Osteoblast (primary cell): ENCODE data around the gene REEP3. TPM values are rescaled to one million over a fixed set of nuclear protein-coding genes. Genes with fewer than 3 reads are reported as not detected.

Source experiments
- DNase-seq: peaks from one replicate; pipeline ENCODE4 v3.0.0; 2011; ENCODE audit warnings: low spot score, mixed read lengths; ENCODE audit not compliant: insufficient read length; ENCODE audit errors: missing footprints
- H2AFZ ChIP-seq: 2 replicates; pipeline ENCODE4 v1.6.0; 2011; ENCODE audit warnings: mild to moderate bottlenecking, low read length
- H3K27ac ChIP-seq: 2 replicates; pipeline ENCODE4 v1.5.1; 2011; ENCODE audit warnings: mild to moderate bottlenecking, low read depth, low read length, moderate library complexity
- H3K27me3 ChIP-seq: 2 replicates; pipeline ENCODE4 v1.6.0; 2012; ENCODE audit warnings: mild to moderate bottlenecking, control low read depth, inconsistent platforms, low read length, moderate library complexity; ENCODE audit not compliant: insufficient read depth
- H3K36me3 ChIP-seq: 2 replicates; pipeline ENCODE4 v1.5.1; 2011; ENCODE audit warnings: mild to moderate bottlenecking, low read length, control low read depth, moderate library complexity; ENCODE audit not compliant: insufficient read depth
- H3K4me1 ChIP-seq: 2 replicates; pipeline ENCODE4 v1.5.1; 2011; ENCODE audit warnings: mild to moderate bottlenecking, low read length, control low read depth, moderate library complexity; ENCODE audit not compliant: insufficient read depth
- H3K4me2 ChIP-seq: 2 replicates; pipeline ENCODE4 v1.6.0; 2011; ENCODE audit warnings: mild to moderate bottlenecking, low read length; ENCODE audit not compliant: insufficient read depth
- H3K4me3 ChIP-seq: fragments of 200-600 bp; sonication (generic); 3 replicates; pipeline ENCODE4 v1.5.1; 2012; ENCODE audit warnings: mild to moderate bottlenecking, low read length, inconsistent platforms; ENCODE audit not compliant: insufficient read depth
- H3K79me2 ChIP-seq: 2 replicates; pipeline ENCODE4 v1.6.0; 2012; ENCODE audit warnings: mild to moderate bottlenecking, low read length, control low read depth, inconsistent platforms; ENCODE audit not compliant: insufficient read depth
- H3K9me3 ChIP-seq: 2 replicates; pipeline ENCODE4 v1.5.1; 2011; ENCODE audit warnings: low read depth, low read length, control low read depth
- H4K20me1 ChIP-seq: 2 replicates; pipeline ENCODE4 v1.6.0; 2012; ENCODE audit warnings: mild to moderate bottlenecking, low read length, control low read depth; ENCODE audit not compliant: insufficient read depth
- CTCF ChIP-seq: IDR thresholded peaks from 2 replicates; pipeline ENCODE4 v1.5.1; 2011; ENCODE audit warnings: mild to moderate bottlenecking, low read depth, low read length, moderate library complexity; ENCODE audit errors: extremely low read depth
- total RNA-seq: library from RNA; depleted of rRNA; stranded (reverse); fragments of >200 nt; gene quantifications from 2 replicates; pipeline ENCODE4 v1.2.3, GENCODE V29; 2012

REEP3 gene
- total RNA-seq, 1 donor, result 71.3 TPM

- Histone ChIP-seq H4K20me1 (no peaks in the 10 kb centered on the region), H3K36me3 (no peaks in the 10 kb centered on the region), H3K27me3 (no peaks in the 10 kb centered on the region), H3K4me3 (no peak overlapping the region), H2AFZ (no peak overlapping the region), H3K4me2 (no peak overlapping the region), H3K9me3 (no peaks in the 10 kb centered on the region), H3K4me1 (no peaks in the 10 kb centered on the region), H3K27ac (no peak overlapping the region), H3K79me2 (peaks cover 28% of the 10 kb centered on the region)
- no peak for TF ChIP-seq CTCF
- DNase-seq, result no peak
Measured at GRCh38 chr10:63579371-63580014, 58.3 kb downstream of the REEP3 start.

- H3K36me3 ChIP-seq, result no peaks in the 10 kb centered on the region
- peaks cover 31% of the 10 kb centered on the region for H3K79me2 ChIP-seq
- H3K9me3 ChIP-seq, result no peaks in the 10 kb centered on the region
- H3K4me2 ChIP-seq, result no peak overlapping the region
- H4K20me1 ChIP-seq, result no peaks in the 10 kb centered on the region
- no peak overlapping the region for H3K4me3 ChIP-seq
- DNase-seq, result no peak
- no peaks in the 10 kb centered on the region for H3K27me3 ChIP-seq
- H3K4me1 ChIP-seq, result no peaks in the 10 kb centered on the region
- H3K27ac ChIP-seq, result no peak overlapping the region
- no peak for TF ChIP-seq CTCF
- no peak overlapping the region for H2AFZ ChIP-seq
Measured at GRCh38 chr10:63582690-63583089, 61.5 kb downstream of the REEP3 start.

DNA sequence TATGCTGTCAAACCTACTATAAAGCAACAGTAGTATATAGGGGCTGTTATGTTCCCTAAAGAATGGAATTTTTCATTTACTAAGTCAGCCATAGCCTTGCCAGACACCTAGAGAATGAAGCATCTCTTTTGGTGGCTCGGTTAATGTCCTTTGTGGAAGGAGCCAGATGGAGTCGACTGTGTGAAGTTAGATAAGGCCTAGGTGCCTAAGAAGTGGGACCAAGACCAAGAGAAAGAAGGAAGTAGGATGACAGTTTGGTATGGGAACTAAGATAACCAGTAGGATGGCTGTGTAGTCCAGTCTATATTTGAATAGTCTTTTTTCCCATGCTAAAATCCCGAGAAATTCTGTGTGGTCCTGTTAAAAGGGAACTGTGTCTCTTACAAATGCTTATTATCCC lies 62.2 kb downstream of the REEP3 start:
- no peak overlapping the region for H3K27ac ChIP-seq
- no peaks in the 10 kb centered on the region for H3K36me3 ChIP-seq
- H4K20me1 ChIP-seq, result no peaks in the 10 kb centered on the region
- no peak overlapping the region for H2AFZ ChIP-seq
- TF ChIP-seq CTCF, result no peak
- no peaks in the 10 kb centered on the region for H3K4me1 ChIP-seq
- H3K9me3 ChIP-seq, result no peaks in the 10 kb centered on the region
- peaks cover 35% of the 10 kb centered on the region for H3K79me2 ChIP-seq
- no peak overlapping the region for H3K4me2 ChIP-seq
- H3K27me3 ChIP-seq, result no peaks in the 10 kb centered on the region
- DNase-seq, result no peak
- no peak overlapping the region for H3K4me3 ChIP-seq

DNA sequence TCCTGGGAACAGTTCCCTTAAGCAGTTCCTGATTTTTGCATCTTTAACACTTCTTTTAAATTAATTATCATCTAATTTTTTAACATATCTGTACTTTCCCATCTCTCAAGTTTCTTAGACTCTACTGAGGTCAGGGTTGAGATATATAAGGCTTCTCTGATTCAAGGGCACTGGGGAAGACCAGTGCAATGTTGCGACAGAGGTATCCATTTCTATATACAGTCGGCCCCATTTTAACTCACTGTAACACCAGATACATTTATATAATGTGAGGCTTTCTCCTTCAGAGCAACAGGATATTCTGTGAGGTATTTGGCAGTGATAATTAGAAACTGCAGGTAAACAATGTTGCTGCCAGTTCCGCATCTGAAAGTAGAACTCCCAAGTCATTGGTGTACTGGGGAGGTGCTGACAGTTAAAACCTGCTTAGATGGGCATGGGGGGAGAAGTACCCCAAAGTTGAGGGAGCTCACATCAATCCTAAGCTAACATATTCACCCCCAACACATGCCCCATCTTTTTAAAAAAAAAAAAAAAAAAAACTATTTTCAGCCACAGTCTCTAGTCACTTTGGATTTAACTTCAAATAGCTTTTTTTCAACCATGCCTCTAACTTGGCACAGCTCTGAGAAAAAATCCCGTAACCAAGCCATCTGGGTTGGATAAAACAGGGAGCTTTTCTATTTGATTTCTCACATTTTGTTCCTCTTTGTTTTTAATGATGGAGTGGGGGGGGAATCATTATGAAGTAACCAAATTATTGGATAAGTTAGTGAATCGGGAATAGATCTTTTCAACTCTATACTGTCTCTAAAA lies 62.9 kb downstream of the REEP3 start:
- no peak for DNase-seq
- TF ChIP-seq CTCF, result no peak
- H3K9me3 ChIP-seq, result no peaks in the 10 kb centered on the region

More for the DNA sequence above, 62.9 kb downstream of the REEP3 start:
- no peak overlapping the region for H3K27ac ChIP-seq
- no peak overlapping the region for H2AFZ ChIP-seq
- no peaks in the 10 kb centered on the region for H3K36me3 ChIP-seq
- H3K27me3 ChIP-seq, result no peaks in the 10 kb centered on the region
- no peak overlapping the region for H3K4me3 ChIP-seq
- no peaks in the 10 kb centered on the region for H4K20me1 ChIP-seq
- H3K4me2 ChIP-seq, result no peak overlapping the region
- H3K79me2 ChIP-seq, result peaks cover 40% of the 10 kb centered on the region
- no peaks in the 10 kb centered on the region for H3K4me1 ChIP-seq
